Prostate gland (tissue), 2 donors: ENCODE measurements around the gene DNAJC1.
"Not testable (repeated sequence)": the region's sequence is repeated elsewhere in the genome, so short reads cannot be mapped to it uniquely, and the experiment has no call there.

Experiments
- CTCF ChIP-seq, 4 experiments: fragments of 200-600 bp in 2 of 4; fragments of 450-650 bp in 2 of 4; sonication (generic) in 2 of 4; IDR thresholded peaks; 1 replicate in 3 of 4; 2 replicates in 1 of 4; pipeline ENCODE4 v1.5.1; 2016 to 2019; ENCODE audit warnings: antibody characterized with exemption in 4 of 4, mild to moderate bottlenecking in 2 of 4, moderate library complexity in 2 of 4
- POLR2A ChIP-seq: fragments of 450-650 bp; IDR thresholded peaks from one replicate; pipeline ENCODE4 v1.6.1; 2016; ENCODE audit warnings: antibody characterized with exemption, mild to moderate bottlenecking
- POLR2AphosphoS5 ChIP-seq: sonication (generic); formaldehyde crosslinking; IDR thresholded peaks from one replicate; pipeline ENCODE4 v1.6.1; 2017; ENCODE audit warnings: antibody characterized with exemption

GRCh38 chr10:21834574-21834973 is 169.0 kb downstream of the DNAJC1 start:
- not testable (repeated sequence) for TF ChIP-seq CTCF (IDR thresholded peaks at IDR 0.05); POLR2AphosphoS5; POLR2A
